Measurements from ENCODE around the gene ZNF526. TPM values are rescaled to one million over a fixed set of nuclear protein-coding genes. Genes with fewer than 3 reads are reported as not detected.
"Not testable (repeated sequence)": the region's sequence is repeated elsewhere in the genome, so short reads cannot be mapped to it uniquely, and the experiment has no call there.

The ZNF526 gene
- total RNA-seq, 2 experiments from 2014 or later: 5.0 to 6.2 TPM

GRCh38 chr19:42255766-42256745, 35.9 kb downstream of the ZNF526 start:
- ATAC-seq (ENCODE audit: poor library complexity): no peak
- Histone ChIP-seq H3K36me3 (ENCODE audit: insufficient read depth, low read length) (no peaks in the 10 kb centered on the region), H3K9me3 (ENCODE audit: control insufficient read depth in 1 of 2, insufficient read depth in 1 of 2, low read length in 2 of 2) (no peaks in the 10 kb centered on the region), H3K27me3 (ENCODE audit: control insufficient read depth in 1 of 2, insufficient read depth in 2 of 2, low read length in 2 of 2) (no peaks in the 10 kb centered on the region), H3K27ac (ENCODE audit: low read depth in 1 of 2, low read length in 2 of 2) (no peak overlapping the region), H3K4me3 (ENCODE audit: low read length) (peak overlapping the region; percentile 59), H3K4me1 (ENCODE audit: insufficient read depth, low read length) (peaks cover 35% of the 10 kb centered on the region)
- POLR2A ChIA-PET: interaction anchor here (0.8 to 1.7 kb wide), 7 partner anchors 12 to 123 kb away, joined by 3 to 8 read pairs (median 5); partner anchors contain the start of genes CIC, GSK3A and ZNF526
- intact Hi-C loops (cut with DNase I, micrococcal nuclease): loop anchor here (1.0 to 2.0 kb wide), 4 partner anchors 12 to 25 kb away; no protein-coding TSS in a partner anchor
- Mint-ChIP-seq H3K27me3 (no peaks in the 10 kb centered on the region), H3K4me1 (ENCODE audit: low read depth) (peaks cover 27% of the 10 kb centered on the region), H3K9me3 (no peaks in the 10 kb centered on the region), H3K36me3 (ENCODE audit: low read depth) (peaks cover 13% of the 10 kb centered on the region), H3K4me3 (peak overlapping the region; percentile 93), H3K27ac (peak overlapping the region; percentile 85)
- no peak for TF ChIP-seq CTCF (IDR thresholded peaks at IDR 0.05)
- peak in 2 of 14 experiments; percentile 35 to 44 for DNase-seq
- CTCF ChIA-PET: interaction anchor here (0.9 to 1.7 kb wide), 2 partner anchors 11 to 24 kb away, joined by 3 to 12 read pairs; no protein-coding TSS in a partner anchor

GRCh38 chr19:42257842-42258241, 37.7 kb downstream of the ZNF526 start:
- H3K27me3 ChIP-seq (ENCODE audit: control insufficient read depth in 1 of 2, insufficient read depth in 2 of 2, low read length in 2 of 2); H3K9me3 Mint-ChIP-seq; H3K36me3 Mint-ChIP-seq (ENCODE audit: low read depth); intact Hi-C loops (cut with DNase I, micrococcal nuclease); H3K4me3 Mint-ChIP-seq; DNase-seq; H3K36me3 ChIP-seq (ENCODE audit: insufficient read depth, low read length); H3K27me3 Mint-ChIP-seq; H3K27ac ChIP-seq (ENCODE audit: low read depth in 1 of 2, low read length in 2 of 2); H3K27ac Mint-ChIP-seq; H3K9me3 ChIP-seq (ENCODE audit: control insufficient read depth in 1 of 2, insufficient read depth in 1 of 2, low read length in 2 of 2); CTCF ChIA-PET; H3K4me3 ChIP-seq (ENCODE audit: low read length); ATAC-seq (ENCODE audit: poor library complexity): not testable (repeated sequence)
- H3K4me1 ChIP-seq (ENCODE audit: insufficient read depth, low read length): peaks cover 17% of the 10 kb centered on the region
- H3K4me1 Mint-ChIP-seq (ENCODE audit: low read depth): peaks cover 12% of the 10 kb centered on the region
- POLR2A ChIA-PET: interaction anchor here (0.9 kb wide), 1 partner anchor 25 kb away, joined by 3 read pairs; no protein-coding TSS in a partner anchor

- ATAC-seq (ENCODE audit: poor library complexity): no peak
- Mint-ChIP-seq H3K4me1 (ENCODE audit: low read depth) (peaks cover under 1% of the 10 kb centered on the region), H3K9me3 (no peaks in the 10 kb centered on the region), H3K36me3 (ENCODE audit: low read depth) (no peaks in the 10 kb centered on the region), H3K27ac (no peak overlapping the region), H3K27me3 (no peaks in the 10 kb centered on the region), H3K4me3 (no peak overlapping the region)
- H3K4me1 ChIP-seq (ENCODE audit: insufficient read depth, low read length): no peaks in the 10 kb centered on the region
- CTCF ChIA-PET: no interaction called here
- no peaks in the 10 kb centered on the region for H3K27me3 ChIP-seq (ENCODE audit: control insufficient read depth in 1 of 2, insufficient read depth in 2 of 2, low read length in 2 of 2)
- DNase-seq: no peak
- H3K27ac ChIP-seq (ENCODE audit: low read depth in 1 of 2, low read length in 2 of 2): no peak overlapping the region
- no peak for TF ChIP-seq CTCF (IDR thresholded peaks at IDR 0.05)
- H3K4me3 ChIP-seq (ENCODE audit: low read length): no peak overlapping the region
- POLR2A ChIA-PET: no interaction called here
- H3K36me3 ChIP-seq (ENCODE audit: insufficient read depth, low read length): no peaks in the 10 kb centered on the region
- intact Hi-C loops (cut with DNase I, micrococcal nuclease): no loop called here
- H3K9me3 ChIP-seq (ENCODE audit: control insufficient read depth in 1 of 2, insufficient read depth in 1 of 2, low read length in 2 of 2): no peaks in the 10 kb centered on the region
Measured at GRCh38 chr19:42261763-42262162, 41.7 kb downstream of the ZNF526 start.

GRCh38 chr19:42266105-42266504, 46.0 kb downstream of the ZNF526 start:
- H3K36me3 Mint-ChIP-seq (ENCODE audit: low read depth); ATAC-seq (ENCODE audit: poor library complexity); H3K9me3 Mint-ChIP-seq; H3K27ac Mint-ChIP-seq; H3K4me3 ChIP-seq (ENCODE audit: low read length); intact Hi-C loops (cut with DNase I, micrococcal nuclease); H3K27ac ChIP-seq (ENCODE audit: low read depth in 1 of 2, low read length in 2 of 2); H3K9me3 ChIP-seq (ENCODE audit: control insufficient read depth in 1 of 2, insufficient read depth in 1 of 2, low read length in 2 of 2); H3K27me3 ChIP-seq (ENCODE audit: control insufficient read depth in 1 of 2, insufficient read depth in 2 of 2, low read length in 2 of 2); POLR2A ChIA-PET; H3K36me3 ChIP-seq (ENCODE audit: insufficient read depth, low read length); DNase-seq; H3K27me3 Mint-ChIP-seq: not testable (repeated sequence)
- H3K4me3 Mint-ChIP-seq: peak overlapping the region; percentile 21
- CTCF ChIA-PET: interaction anchor here (1.8 kb wide), 1 partner anchor 14 kb away, joined by 5 read pairs; no protein-coding TSS in a partner anchor
- peaks cover 24% of the 10 kb centered on the region for H3K4me1 ChIP-seq (ENCODE audit: insufficient read depth, low read length)
- H3K4me1 Mint-ChIP-seq (ENCODE audit: low read depth): peaks cover 17% of the 10 kb centered on the region

GRCh38 chr19:42266928-42267603, 47.0 kb downstream of the ZNF526 start:
- intact Hi-C loops (cut with DNase I, micrococcal nuclease); H3K36me3 ChIP-seq (ENCODE audit: insufficient read depth, low read length); H3K9me3 Mint-ChIP-seq; H3K9me3 ChIP-seq (ENCODE audit: control insufficient read depth in 1 of 2, insufficient read depth in 1 of 2, low read length in 2 of 2); H3K27me3 Mint-ChIP-seq; H3K4me3 ChIP-seq (ENCODE audit: low read length); H3K27ac Mint-ChIP-seq; H3K27me3 ChIP-seq (ENCODE audit: control insufficient read depth in 1 of 2, insufficient read depth in 2 of 2, low read length in 2 of 2); H3K27ac ChIP-seq (ENCODE audit: low read depth in 1 of 2, low read length in 2 of 2); ATAC-seq (ENCODE audit: poor library complexity); H3K4me3 Mint-ChIP-seq: not testable (repeated sequence)
- Mint-ChIP-seq H3K36me3 (ENCODE audit: low read depth) (peaks cover 15% of the 10 kb centered on the region), H3K4me1 (ENCODE audit: low read depth) (peaks cover 22% of the 10 kb centered on the region)
- DNase-seq: peak in 2 of 14 experiments; percentile 2 to 24
- ChIA-PET POLR2A (interaction anchor here (0.6 to 4.4 kb wide), 6 partner anchors 11 to 1261 kb away, joined by 3 to 59 read pairs (median 6); partner anchors contain the start of genes ERF and GSK3A), CTCF (interaction anchor here (1.8 kb wide), 1 partner anchor 13 kb away, joined by 5 read pairs; no protein-coding TSS in a partner anchor)
- peaks cover 33% of the 10 kb centered on the region for H3K4me1 ChIP-seq (ENCODE audit: insufficient read depth, low read length)

Data from CD4-positive, alpha-beta T cell (primary cell).